OCI-LY7 (cell line): Measurements from ENCODE around the gene S100Z. TPM values are rescaled to one million over a fixed set of nuclear protein-coding genes. Genes with fewer than 3 reads are reported as not detected.
"Not testable (repeated sequence)": the region's sequence is repeated elsewhere in the genome, so short reads cannot be mapped to it uniquely, and the experiment has no call there.

Experiments used
- BruUV-seq: library from RNA; stranded (reverse); fragments of 400-500 nt; replicated peaks from 2 replicates; lab custom pipeline; 2021; lab: Mats Ljungman, UMichigan
- CTCF ChIA-PET: fragments of 300-600 bp; sonication (Branson Sonifier 250); formaldehyde crosslinking; loops from one replicate; lab custom pipeline; 2022; ENCODE audit warnings: antibody characterized with exemption; ENCODE audit not compliant: unreplicated experiment; lab: Charles Lee
- POLR2A ChIA-PET: fragments of 300-600 bp; sonication (Branson Sonifier 250); formaldehyde crosslinking; loops from one replicate; lab custom pipeline; 2022; ENCODE audit warnings: antibody characterized with exemption; lab: Charles Lee
- DNase-seq: peaks from one replicate; pipeline ENCODE4 v3.0.0-alpha.2; 2015; ENCODE audit warnings: low spot score
- H2AFZ ChIP-seq: fragments of 200-600 bp; sonication (generic), shearing (Covaris generic); 2 replicates; pipeline ENCODE4 v1.6.1; 2014; ENCODE audit warnings: mild to moderate bottlenecking, antibody characterized with exemption, low read length, moderate library complexity
- H3K27ac ChIP-seq: fragments of 200-600 bp; sonication (generic); 2 replicates; pipeline ENCODE4 v1.5.1; 2014; ENCODE audit warnings: mixed run types, low read depth, mild to moderate bottlenecking, moderate library complexity, low read length, inconsistent platforms; ENCODE audit not compliant: poor library complexity, severe bottlenecking
- H3K36me3 ChIP-seq: fragments of 200-600 bp; sonication (generic); 2 replicates; pipeline ENCODE4 v1.6.1; 2014; ENCODE audit warnings: mild to moderate bottlenecking, antibody characterized with exemption, low read length, moderate library complexity, mixed read lengths; ENCODE audit not compliant: insufficient read depth
- H3K4me1 ChIP-seq: fragments of 200-600 bp; sonication (generic); 2 replicates; pipeline ENCODE4 v1.5.1; 2014; ENCODE audit warnings: mild to moderate bottlenecking, low read length; ENCODE audit not compliant: insufficient read depth, poor library complexity, severe bottlenecking
- H3K4me2 ChIP-seq: fragments of 200-600 bp; sonication (generic); 2 replicates; pipeline ENCODE4 v1.6.1; 2014; ENCODE audit warnings: mild to moderate bottlenecking, low read length
- H3K4me3 ChIP-seq: fragments of 200-600 bp; sonication (generic); 2 replicates; pipeline ENCODE4 v1.5.1; 2014; ENCODE audit warnings: mild to moderate bottlenecking, low read depth, low read length; ENCODE audit not compliant: poor library complexity, severe bottlenecking
- H3K79me2 ChIP-seq: fragments of 200-600 bp; sonication (generic); 2 replicates; pipeline ENCODE4 v1.6.1; 2016; ENCODE audit warnings: low read depth, mild to moderate bottlenecking, low read length, moderate library complexity, mixed read lengths; ENCODE audit not compliant: insufficient read depth
- H3K9me2 ChIP-seq: fragments of 200-600 bp; sonication (generic); 2 replicates; pipeline ENCODE4 v1.6.1; 2016; ENCODE audit warnings: mild to moderate bottlenecking, low read length, mixed read lengths; ENCODE audit not compliant: insufficient read depth
- H3K9me3 ChIP-seq: fragments of 200-600 bp; sonication (generic); 2 replicates; pipeline ENCODE4 v1.6.1; 2014; ENCODE audit warnings: mild to moderate bottlenecking, mixed run types, low read length, mixed read lengths
- H4K20me1 ChIP-seq: fragments of 200-600 bp; sonication (generic); 2 replicates; pipeline ENCODE4 v1.6.1; 2014; ENCODE audit warnings: mild to moderate bottlenecking, antibody characterized with exemption, low read length, moderate library complexity, mixed read lengths; ENCODE audit not compliant: insufficient read depth
- CTCF ChIP-seq: fragments of 200-600 bp; sonication (generic); conservative IDR thresholded peaks from 2 replicates; pipeline ENCODE4 v1.5.1; 2014; ENCODE audit warnings: mild to moderate bottlenecking, antibody characterized with exemption, low read length, moderate library complexity, mixed read lengths
- EZH2phosphoT487 ChIP-seq: fragments of 200-600 bp; sonication (generic); IDR thresholded peaks from 2 replicates; pipeline ENCODE4 v1.6.1; 2018; ENCODE audit warnings: low read depth, borderline replicate concordance, mild to moderate bottlenecking, mixed run types, antibody characterized with exemption, low read length, moderate library complexity, mixed read lengths
- intact Hi-C: fragments of 100-400 bp; cut with micrococcal nuclease; formaldehyde crosslinking; loops from one replicate; pipeline ENCODE4 v1.10.0; 2022; ENCODE audit not compliant: unreplicated experiment
- total RNA-seq, 2 experiments: library from RNA; depleted of rRNA in 1 of 2; stranded (reverse); fragments of >200 nt in 1 of 2; shearing (Covaris generic) in 1 of 2; gene quantifications; 2 replicates each; pipeline ENCODE4 v1.2.3, GENCODE V29; 2014 to 2022

S100Z gene
- total RNA-seq, 2 experiments from 2014 or later: 51.1 to 66.6 TPM

- H3K4me1 ChIP-seq: no peaks in the 10 kb centered on the region
- no peaks in the 10 kb centered on the region for H3K36me3 ChIP-seq
- no peaks in the 10 kb centered on the region for H4K20me1 ChIP-seq
- CTCF ChIA-PET: no interaction called here
- H3K27ac ChIP-seq: no peak overlapping the region
- no peaks in the 10 kb centered on the region for H3K79me2 ChIP-seq
- no peak overlapping the region for H3K4me2 ChIP-seq
- H3K9me3 ChIP-seq: no peaks in the 10 kb centered on the region
- no peak for DNase-seq
- intact Hi-C loops: no loop called here
- no peak overlapping the region for H2AFZ ChIP-seq
- no peaks in the 10 kb centered on the region for H3K9me2 ChIP-seq
- no peak for TF ChIP-seq CTCF
- no peak for TF ChIP-seq EZH2phosphoT487
- H3K4me3 ChIP-seq: no peak overlapping the region
- no TSS peak for BruUV-seq
- POLR2A ChIA-PET: no interaction called here
Observed at GRCh38 chr5:76809141-76809540, 40.7 kb upstream of the S100Z start.

- no peaks in the 10 kb centered on the region for H3K79me2 ChIP-seq
- BruUV-seq: no TSS peak
- H3K4me1 ChIP-seq: no peaks in the 10 kb centered on the region
- H3K9me3 ChIP-seq: no peaks in the 10 kb centered on the region
- no peaks in the 10 kb centered on the region for H3K36me3 ChIP-seq
- CTCF ChIA-PET: no interaction called here
- H4K20me1 ChIP-seq: no peaks in the 10 kb centered on the region
- H2AFZ ChIP-seq: no peak overlapping the region
- no peak overlapping the region for H3K4me3 ChIP-seq
- TF ChIP-seq CTCF (no peak), EZH2phosphoT487 (no peak)
- POLR2A ChIA-PET: no interaction called here
- intact Hi-C loops: no loop called here
- DNase-seq: no peak
- no peak overlapping the region for H3K27ac ChIP-seq
- no peak overlapping the region for H3K4me2 ChIP-seq
- H3K9me2 ChIP-seq: no peaks in the 10 kb centered on the region
Observed at GRCh38 chr5:76810236-76810635, 39.6 kb upstream of the S100Z start.

DNA sequence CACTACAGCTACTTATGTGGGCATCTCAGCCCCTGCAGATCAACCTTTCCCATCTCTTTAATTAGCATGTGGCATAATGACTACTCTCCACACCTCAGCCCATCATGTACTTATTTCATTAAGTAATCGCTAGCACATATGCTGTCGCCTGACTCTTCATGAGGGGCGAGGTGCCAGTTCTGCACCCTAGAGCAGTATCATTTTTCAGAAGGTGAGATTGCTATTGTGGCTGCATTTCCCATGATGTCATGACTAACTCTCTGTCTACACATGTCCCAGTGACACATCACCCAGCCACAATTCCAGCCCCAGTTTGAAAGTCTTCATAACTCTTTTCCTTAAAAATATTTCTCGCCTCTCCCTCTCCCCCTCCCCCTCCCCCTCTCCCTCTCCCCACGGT lies 38.6 kb upstream of the S100Z start:
- intact Hi-C loops: no loop called here
- no peaks in the 10 kb centered on the region for H3K9me2 ChIP-seq
- no peaks in the 10 kb centered on the region for H3K4me1 ChIP-seq
- no peaks in the 10 kb centered on the region for H3K36me3 ChIP-seq
- ChIA-PET CTCF (interaction anchor here (0.5 kb wide), 1 partner anchor 1122 kb away, joined by 3 read pairs; no protein-coding TSS in a partner anchor), POLR2A (no interaction called here)
- H3K9me3 ChIP-seq: no peaks in the 10 kb centered on the region
- H3K27ac ChIP-seq: no peak overlapping the region
- no peak for DNase-seq
- H3K4me2 ChIP-seq: no peak overlapping the region
- H4K20me1 ChIP-seq: no peaks in the 10 kb centered on the region
- no peaks in the 10 kb centered on the region for H3K79me2 ChIP-seq
- no TSS peak for BruUV-seq
- H2AFZ ChIP-seq: no peak overlapping the region
- no peak for TF ChIP-seq CTCF
- no peak overlapping the region for H3K4me3 ChIP-seq

- DNase-seq, H3K9me3 ChIP-seq, H3K36me3 ChIP-seq, H3K4me3 ChIP-seq, H3K9me2 ChIP-seq, POLR2A ChIA-PET, H3K79me2 ChIP-seq, CTCF ChIA-PET, H4K20me1 ChIP-seq, BruUV-seq, H3K4me1 ChIP-seq, H3K27ac ChIP-seq, H3K4me2 ChIP-seq, H2AFZ ChIP-seq, intact Hi-C loops: not testable (repeated sequence)
Observed at GRCh38 chr5:76812209-76812608, 37.6 kb upstream of the S100Z start.
